HG02571 (cell line): ENCODE data around the gene PKD2L1.
"Not testable (repeated sequence)": the region's sequence is repeated elsewhere in the genome, so short reads cannot be mapped to it uniquely, and the experiment has no call there.

Source experiments
- ATAC-seq: cut with Tn5 transposase; IDR thresholded peaks from one replicate; pipeline ENCODE4 v1.9.1; 2021; ENCODE audit warnings: mild to moderate bottlenecking, moderate library complexity; ENCODE audit not compliant: unreplicated experiment

The PKD2L1 gene

GRCh38 chr10:100287756-100288155 lies 42.3 kb downstream of the PKD2L1 start:
- ATAC-seq: no peak

- peak; percentile 92 for ATAC-seq
These were observed 43.7 kb downstream of the PKD2L1 start, which contains the start of gene BLOC1S2 for GRCh38 chr10:100286051-100287033. Gene BLOC1S2, minus strand, starts transcription at chr10:100286680. Its CDS starts 21 bp downstream, at chr10:100286659.

- not testable (repeated sequence) for ATAC-seq
These were observed 44.7 kb downstream of the PKD2L1 start for GRCh38 chr10:100285326-100285725.

GRCh38 chr10:100282907-100283306 lies 47.1 kb downstream of the PKD2L1 start:
- no peak for ATAC-seq

GRCh38 chr10:100276971-100277370 lies 53.1 kb downstream of the PKD2L1 start:
- ATAC-seq: not testable (repeated sequence)

GRCh38 chr10:100267239-100268104 lies 62.6 kb downstream of the PKD2L1 start, which contains the start of gene CWF19L1:
Gene CWF19L1, minus strand, starts transcription at chr10:100267638. Its CDS starts 45 bp downstream, at chr10:100267593.
- peak; percentile 77 for ATAC-seq

- no peak for ATAC-seq
These were observed 64.1 kb downstream of the PKD2L1 start for GRCh38 chr10:100265821-100266485.

- no peak for ATAC-seq
These were observed 75.8 kb downstream of the PKD2L1 start for GRCh38 chr10:100254191-100254590.

- ATAC-seq: no peak
These were observed 77.0 kb downstream of the PKD2L1 start for GRCh38 chr10:100253041-100253440.

- ATAC-seq: no peak
These were observed 81.2 kb downstream of the PKD2L1 start for GRCh38 chr10:100248820-100249219.

GRCh38 chr10:100245484-100246220 lies 84.4 kb downstream of the PKD2L1 start:
- ATAC-seq: no peak

GRCh38 chr10:100239851-100240250 lies 90.2 kb downstream of the PKD2L1 start:
- no peak for ATAC-seq

- ATAC-seq: peak; percentile 51
These were observed 91.6 kb downstream of the PKD2L1 start for GRCh38 chr10:100238429-100238828.
